GM19468 (cell line): ENCODE data around the gene POLD2.
"Not testable (repeated sequence)": the region's sequence is repeated elsewhere in the genome, so short reads cannot be mapped to it uniquely, and the experiment has no call there.

Experiments used
- ATAC-seq: cut with Tn5 transposase; IDR thresholded peaks from one replicate; pipeline ENCODE4 v1.9.1; 2021; ENCODE audit warnings: mild to moderate bottlenecking, moderate library complexity, moderate number of reproducible peaks; ENCODE audit not compliant: unreplicated experiment; ENCODE audit errors: extremely low read depth

The POLD2 gene

DNA sequence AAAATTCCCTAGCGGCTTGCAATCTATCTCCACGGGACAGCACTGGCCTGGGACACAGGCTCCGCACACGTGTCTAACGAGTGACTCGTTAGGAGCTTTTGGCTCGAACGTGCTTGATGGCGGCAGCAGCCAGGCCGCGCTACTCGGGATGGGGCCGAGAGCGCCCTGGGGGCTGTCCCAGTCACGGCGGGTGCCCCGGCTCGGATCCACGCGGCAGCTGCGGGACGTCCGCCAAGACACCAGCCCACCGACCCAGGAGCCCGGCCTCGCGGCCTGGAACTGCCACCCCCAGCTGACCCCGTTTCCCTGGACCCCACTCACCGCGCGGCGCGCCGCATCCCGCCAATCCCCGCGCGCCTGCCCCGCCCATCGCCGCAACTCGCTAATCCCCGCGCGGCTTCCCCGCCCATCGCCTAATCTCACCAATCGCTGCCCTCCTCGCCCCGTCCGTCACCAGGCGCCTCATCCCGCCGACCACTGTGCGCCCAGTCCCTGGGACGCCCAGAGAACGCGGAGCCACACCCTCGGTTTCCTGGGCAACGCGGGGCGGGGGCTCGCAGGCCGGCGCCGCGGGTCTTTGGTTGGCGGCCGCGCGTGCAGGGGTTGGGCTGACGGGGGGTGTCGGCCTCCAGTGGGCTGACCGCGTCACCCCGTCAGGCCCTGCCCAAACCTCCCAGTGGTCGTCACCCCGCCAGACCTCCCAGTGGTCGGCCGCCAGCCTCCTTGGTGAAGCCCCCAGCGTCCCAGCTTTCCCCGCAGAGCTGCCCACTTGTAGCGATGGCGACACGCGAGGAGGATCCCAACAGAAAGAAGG is at the start of gene POLD2:
Gene POLD2 (minus strand): TSS at position 359 of the 814 bp plus-strand sequence. CDS start 1,495 bp downstream, outside the sequence.
- peak; percentile 95 for ATAC-seq

DNA sequence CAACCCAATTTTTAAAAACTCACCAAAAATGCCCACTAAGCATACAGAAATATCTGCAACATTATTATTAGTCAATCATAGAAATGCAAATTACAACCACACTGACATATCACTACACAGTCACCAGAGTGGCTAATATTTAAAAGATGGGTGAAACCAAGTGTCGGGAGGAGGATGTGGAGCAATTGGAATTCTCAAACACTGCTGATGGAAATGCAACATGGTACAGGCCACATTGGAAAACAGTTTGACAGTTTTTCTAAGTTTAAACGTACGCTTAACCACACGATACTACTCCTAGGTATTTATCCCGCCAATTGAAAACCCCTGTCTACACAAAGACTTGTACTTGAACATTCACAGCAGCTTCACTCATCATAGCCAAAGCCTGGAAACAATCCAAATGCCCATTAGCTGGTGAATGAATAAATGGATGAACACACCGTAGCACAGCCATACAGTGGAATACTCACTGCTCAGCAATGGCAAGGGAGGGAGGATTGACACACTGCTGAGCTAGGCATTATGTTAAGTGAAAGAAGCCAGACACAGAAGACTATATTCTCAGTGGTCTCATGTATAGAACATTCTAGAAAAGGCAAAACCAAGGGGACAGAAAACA is 49.6 kb upstream of the POLD2 start:
- no peak for ATAC-seq

DNA sequence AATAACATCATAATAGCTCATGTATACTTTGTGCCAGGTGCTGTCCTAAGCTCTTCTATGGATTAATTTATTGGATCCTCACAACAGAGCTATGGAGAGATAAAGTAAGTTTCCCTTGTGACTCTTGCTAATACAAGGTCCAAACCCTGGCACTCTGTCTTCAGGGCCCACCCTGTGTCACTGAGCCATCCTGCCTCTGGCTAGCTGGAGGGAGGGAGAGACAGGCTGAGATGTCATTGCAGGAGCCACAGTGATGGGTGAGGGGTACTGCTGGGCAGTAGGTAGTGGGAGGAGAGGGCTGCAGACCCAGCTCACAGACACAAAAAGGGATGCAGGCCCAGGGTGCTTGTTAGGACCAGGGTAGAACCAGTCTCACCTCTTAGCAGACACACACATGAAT is 49.0 kb upstream of the POLD2 start:
- ATAC-seq: no peak

DNA sequence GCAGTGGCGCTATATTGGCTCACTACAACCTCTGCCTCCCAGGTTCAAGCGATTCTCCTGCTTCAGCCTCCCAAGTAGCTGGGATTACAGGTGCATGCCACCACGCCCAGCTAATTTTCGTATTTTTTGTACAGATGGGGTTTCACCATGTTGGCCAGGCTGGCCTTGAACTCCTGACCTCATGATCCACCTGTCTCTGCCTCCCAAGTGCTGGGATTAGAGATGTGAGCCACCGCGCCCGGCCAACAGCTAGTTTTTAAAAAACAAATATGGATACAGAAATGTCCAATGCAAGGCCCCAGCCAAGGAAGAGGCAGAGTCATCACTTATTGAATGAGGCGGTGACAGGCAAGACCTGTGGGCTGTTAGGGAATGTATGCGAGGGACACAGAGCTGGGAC is 48.6 kb upstream of the POLD2 start:
- not testable (repeated sequence) for ATAC-seq

DNA sequence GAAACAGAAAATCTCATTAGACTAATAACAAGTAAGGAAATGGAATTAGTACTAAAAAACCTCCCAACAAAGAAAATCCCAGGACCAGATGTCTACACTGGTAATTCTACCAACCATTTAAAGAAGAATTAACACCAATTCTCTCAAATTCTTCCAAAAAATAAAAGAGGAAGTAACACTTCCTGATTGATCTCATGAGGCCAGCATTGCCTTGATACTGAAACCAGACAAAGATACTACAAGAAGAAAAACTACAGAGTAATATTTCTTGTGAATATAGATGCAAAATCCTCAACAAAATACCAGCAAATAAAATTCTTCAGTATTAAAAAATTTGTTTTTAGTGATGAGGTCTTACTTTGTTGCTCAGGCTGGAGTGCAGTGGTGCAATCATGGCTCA is 44.6 kb upstream of the POLD2 start:
- ATAC-seq: no peak

DNA sequence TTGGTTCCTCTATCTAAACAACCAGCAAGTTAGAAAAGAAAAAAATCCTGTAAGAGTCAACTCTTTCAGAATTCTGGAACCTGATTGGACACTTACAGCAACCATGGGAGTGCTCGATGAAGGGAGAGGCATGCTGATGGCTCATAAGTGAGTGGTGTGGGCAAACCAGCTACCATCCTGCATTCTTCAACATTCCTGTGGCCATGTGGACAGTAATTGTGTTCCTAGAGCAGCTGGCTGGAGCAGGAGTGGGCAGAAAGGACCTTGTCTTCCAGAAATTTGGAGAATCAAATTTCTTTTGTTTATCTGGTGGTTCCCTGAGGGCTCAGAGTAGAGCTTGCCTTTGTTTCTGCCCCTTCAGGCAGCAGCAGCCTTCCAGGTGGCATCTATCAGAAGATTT is 40.2 kb upstream of the POLD2 start:
- no peak for ATAC-seq

DNA sequence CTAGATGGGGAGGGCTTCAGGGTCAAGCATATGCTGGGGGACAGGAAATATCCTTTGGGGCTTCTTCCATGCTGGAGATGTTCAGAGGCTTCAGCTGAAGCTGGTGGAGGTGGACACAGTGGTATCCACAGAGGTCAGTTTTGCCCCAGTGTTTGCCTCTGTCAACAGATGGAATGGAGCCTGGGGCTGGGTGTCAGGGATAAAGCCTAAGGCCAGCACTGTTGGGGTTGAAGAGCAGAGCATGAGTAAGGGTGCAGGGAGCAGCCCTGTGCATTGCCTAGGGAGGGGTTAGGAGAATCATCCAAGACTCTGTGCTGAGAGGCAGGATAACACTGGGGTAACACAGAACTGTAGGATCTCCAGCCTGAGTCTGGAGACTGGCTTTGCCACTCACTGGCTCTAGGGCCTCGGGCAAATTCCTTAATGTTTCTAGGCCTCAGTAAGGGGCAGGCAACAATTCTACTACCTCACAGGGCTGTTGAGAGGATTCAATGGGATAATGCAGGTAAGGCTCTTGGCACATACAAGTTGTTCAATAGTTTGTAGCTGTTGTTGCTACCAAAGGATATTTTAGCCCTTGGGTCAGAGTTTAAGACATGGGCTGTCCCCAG is 39.5 kb upstream of the POLD2 start:
- ATAC-seq: no peak

DNA sequence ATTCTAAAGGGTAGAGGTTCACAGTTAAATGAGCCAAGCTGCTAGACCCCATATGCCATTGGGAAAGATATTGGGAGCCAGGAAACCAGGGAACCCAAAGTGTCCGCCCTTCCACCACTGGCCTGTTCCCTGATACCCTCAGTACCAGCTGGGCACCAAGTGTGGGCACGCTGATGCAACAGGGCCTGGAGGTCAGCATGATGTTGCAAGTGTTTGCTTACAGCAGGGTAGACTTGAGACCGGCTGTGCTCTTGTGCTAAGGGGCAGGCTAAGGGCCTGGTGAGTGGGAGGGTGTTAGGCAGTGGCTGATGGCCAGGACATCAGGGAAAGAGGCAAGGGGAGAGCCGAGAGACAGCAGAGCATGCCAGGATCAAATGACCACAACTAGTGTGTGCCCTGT is 38.8 kb upstream of the POLD2 start:
- no peak for ATAC-seq

DNA sequence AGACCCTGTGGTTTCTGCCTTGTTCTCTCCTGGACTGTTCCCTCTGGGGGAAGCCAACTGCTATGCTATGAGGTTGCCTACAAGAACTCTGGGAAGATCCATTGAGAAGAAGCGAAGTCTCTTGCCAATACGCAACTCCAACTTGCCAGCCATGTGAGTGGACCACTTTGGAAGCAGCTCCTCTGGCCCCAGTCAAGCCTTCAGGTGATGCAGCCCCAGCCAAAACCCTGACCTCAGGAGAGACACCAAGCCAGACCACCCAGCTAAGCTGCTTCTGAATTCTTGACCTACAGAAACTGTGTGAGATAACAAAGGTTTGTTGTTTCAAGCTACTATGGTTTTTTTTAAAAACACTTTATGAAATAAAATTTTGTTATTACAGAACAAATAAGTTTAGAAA is 38.0 kb upstream of the POLD2 start:
- no peak for ATAC-seq

DNA sequence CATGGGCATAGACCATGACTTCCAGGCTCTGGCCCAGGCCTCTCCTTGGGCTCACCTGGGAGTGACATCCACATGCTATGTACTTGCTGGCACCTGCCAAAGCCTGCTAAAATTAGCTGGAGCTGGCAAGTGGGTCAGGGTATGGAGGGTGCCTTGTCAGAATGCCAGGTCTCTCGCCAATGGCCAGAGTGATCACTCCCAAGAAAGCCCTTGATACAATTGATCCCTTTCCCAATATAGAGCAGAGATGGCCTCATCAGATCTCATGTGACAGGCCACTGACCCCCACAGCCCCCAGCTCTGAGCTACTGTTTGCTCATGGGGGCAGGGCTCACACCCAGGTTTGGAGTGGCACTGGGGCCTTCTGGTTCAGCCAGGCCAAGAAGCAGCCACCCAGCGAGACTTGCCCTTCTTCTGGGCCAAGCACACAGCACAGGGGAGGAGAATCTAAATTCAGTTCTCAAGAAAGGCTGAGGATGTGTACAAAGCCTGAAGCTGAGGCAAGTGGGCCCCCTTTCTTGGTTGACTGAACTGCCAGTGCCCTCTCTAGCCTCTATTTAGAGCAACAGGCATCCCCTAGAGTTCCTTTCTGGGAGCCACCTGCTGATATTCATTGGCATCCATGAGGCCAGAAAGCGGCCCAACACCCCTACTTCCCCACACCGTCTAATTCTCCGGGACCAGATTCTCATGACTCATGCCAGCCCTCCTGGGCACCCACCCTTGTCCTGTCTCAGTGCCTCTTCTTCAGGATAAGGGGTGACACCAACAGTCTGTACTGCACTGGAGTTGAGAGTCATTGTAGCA is 36.7 kb upstream of the POLD2 start:
- ATAC-seq: no peak

DNA sequence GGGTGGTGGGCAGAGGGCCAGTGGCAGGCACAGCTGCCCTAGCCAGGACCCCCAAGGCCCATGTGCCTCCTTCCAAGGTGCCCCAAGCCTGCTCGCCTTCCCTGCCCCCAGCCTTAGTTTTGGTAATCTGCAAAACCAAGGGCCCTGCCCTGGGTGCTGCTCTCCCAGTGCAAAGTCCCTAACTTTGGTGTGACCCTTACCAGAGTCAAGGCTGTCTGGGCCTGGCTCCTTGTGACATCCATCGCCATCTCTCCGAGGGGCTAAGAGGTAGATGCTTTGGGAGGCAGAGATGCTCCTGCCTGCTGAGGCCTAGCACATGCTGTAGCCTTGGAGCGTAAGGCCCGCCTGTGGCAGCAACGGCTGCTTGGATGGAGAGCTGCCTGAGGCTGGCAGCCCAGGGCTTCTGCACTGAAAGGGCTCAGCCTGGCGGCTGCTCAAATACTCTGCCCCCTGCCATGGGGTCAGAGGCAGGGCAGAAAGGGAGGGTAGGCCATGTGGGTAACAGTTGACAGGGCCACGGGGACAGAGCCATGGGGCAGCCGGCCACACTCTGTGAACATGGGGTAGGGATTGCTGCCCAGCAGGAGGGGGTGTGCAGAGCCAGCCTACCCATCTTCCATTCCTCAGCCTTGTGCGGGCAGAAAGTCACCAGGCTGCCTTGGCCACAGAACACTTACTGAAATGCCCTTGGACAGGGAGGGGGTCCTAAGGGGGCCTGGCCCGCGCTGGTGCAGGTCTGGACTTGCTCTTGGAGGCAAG is 35.7 kb upstream of the POLD2 start:
- no peak for ATAC-seq

DNA sequence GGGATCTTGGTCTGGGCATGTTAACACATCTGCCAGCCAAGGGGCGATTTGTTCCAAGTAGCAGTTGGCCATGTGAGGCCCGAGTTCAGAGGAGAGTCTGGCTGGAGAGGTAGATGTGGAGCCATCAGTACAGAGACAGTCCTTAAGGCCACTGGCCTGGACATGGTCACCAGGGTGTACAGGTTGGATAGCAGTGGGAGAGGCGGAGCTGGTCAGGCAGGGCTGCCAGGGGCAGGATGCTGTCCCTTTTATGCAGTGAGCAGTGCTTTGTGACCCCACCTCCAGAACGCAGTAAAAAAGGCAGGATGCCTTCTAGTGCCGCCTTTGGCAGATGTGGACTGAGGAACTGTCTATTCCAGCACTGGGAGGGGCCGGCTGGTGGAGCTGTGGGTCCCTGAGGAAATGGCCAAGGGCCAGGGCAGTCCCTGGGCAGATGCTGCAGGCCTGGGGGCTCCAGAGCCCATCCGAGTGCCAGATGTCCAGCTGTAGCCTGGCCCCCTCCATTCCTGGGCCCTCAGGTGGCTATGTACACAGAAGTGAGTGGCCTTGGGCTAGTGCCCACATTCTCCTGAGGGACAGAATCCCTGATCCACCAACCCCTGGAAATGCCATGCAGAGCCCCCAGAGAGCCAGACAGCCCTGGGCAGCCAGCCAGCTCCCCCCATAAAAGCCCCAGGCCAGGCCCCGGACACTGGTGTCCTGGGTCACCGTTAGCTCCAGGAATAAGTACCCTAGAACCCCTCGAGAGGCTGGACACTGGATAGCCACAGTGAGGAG is 34.9 kb upstream of the POLD2 start:
- no peak for ATAC-seq

DNA sequence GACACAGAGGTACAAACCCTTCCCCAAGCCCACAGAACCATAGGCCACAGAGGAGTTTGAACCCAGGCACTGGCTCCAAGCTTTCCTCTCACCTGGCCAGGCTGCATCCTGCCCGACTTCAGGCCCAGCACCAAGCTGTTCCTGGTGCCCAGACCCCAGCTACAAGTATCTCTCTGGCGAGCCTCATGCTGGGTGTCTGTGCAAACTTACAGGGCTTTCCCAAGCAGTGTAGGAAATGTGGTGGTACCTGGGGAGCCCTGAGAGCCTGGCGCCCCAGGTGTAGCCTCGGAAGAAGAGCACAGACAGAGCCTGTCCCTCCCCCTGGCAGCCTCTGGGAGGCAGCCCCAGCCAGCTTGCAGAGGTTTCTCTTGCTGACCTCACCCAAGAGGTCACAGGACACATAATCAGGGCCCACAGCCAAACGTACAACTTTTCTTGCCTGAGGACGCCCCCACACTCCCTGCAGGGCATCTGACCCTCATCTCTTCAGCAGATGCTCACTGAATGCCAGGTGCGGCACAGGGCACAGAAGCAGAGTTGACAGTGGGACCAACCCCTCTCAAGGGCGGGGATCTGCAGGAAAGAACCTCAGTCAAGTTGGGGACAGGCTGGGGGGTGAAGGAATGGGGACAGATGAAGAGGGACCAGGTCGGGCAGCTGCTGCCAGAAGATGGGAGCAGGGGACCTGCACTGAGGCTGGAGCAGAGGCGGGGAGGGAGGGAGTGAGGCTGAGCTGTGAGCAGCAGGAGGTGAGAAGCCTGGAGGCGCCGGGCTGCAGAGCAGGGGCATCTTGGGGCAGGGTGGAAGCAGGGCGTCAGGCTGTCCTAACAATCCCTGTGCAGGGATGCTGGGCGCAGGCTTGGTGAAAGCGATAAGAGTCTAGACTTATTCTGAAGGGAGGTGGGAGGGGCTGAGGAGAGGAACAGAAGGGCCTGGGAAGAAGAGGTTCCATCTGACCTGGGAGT is 34.0 kb upstream of the POLD2 start:
- no peak for ATAC-seq

DNA sequence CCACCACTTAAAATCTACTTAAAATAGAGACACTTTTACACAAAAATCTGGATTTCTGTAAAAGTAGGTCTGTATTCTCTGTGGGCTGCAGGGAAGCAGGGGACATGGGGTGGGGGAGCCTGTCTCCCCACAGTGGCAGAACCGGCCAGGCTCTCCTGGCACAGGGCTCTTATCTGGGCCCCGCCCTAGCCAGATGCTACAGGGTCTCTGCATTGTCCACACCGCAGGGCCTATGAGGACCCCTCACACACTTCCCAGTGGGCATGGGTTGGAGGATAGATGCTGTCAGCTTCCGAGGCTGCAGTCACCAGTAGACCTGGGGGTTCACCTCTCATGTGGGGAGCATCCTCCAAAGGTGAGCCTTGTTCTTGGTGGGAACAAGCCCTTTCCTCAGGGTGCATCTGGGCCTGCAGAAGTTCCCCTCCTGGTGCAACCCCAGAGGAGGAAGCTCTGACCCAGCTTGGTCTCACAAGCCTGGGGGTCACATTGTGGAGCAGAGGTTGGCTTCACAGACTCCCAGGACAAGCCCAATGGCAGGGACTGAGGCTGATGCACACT is 33.2 kb upstream of the POLD2 start:
- no peak for ATAC-seq

DNA sequence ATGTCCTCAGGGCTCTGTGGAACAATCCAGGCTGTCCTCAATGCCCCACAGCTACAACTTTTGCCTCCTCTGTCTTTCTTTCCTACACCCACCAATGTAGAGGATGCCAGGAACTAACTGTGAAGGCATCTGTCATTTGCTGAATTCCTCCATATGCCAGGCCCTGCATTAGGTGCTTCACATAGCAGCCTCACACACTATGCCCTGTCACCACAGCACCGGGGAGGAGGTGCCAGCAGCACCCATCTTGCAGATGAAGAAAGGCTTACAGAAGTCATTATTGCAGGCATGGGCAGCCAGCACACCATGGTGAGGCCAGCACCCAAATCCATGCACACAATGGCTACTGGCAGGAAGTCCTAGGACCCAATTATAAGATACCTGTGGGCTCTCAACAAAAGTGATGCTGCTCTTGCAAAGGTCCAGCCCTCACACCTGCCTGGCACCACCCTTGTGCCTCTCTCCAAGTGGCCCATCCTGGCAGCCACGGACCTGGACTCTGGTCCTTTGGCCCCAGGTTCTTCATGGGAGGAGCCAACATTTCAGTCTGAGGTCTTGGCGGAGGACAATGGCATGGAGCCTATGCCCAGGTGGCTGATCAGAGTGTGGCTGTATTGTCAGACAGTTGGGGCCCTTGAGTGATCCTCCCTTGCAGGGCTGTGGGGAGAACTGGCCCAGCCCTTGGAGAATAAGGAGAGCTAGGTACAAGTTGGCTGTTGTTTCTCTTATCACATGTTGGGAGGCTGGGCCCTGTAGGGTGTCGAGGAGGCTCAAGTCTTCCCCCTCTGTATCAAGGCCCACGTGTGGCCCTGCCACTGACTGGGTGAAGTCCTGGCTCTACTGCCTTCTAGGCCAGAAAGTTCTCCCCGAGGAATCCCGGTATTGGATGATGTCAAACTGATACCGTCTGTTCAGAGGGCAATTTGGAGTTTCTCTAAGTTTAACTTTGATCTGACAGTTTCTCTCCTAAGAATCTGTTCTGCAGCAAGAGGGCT is 32.1 kb upstream of the POLD2 start:
- ATAC-seq: no peak

DNA sequence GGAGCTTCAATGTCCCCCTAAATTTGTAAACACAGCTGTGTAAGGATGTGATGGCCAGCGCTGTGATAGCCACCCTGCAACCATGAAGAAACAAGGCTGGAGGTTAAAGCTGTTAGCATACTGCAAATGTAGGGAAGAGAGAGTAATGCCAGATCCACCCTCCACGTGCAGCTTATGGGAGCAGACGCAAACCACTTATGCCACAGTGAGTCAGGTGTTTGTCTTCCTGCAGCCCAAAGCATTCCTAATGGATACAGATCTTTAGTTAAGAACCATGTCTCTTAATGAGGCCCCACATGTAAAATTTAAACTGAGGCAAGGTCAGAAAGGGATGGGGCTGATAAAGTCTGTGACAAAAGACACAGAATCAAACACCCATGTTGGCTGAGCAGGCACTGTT is 31.4 kb upstream of the POLD2 start:
- no peak for ATAC-seq

DNA sequence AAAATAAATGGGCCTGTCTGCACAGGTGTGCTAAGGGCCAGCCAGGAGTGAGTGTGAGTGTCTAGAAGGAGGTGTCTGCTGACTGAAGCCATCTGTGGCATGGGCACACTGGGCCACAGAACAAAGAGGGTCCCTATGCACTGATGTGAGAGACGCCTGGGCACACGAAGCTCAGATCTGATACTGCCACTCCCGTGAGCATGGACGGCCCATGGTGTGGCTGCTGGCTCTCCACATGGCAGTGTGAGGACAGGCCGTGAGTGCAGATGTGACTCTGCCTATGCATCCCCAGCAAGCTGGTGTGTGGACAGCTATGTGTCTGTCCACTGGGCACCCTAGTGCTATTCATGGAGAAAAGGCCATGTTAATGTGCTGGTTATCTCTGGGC is 30.6 kb upstream of the POLD2 start:
- no peak for ATAC-seq
